ENCODE data around the gene ANXA10. TPM values are rescaled to one million over a fixed set of nuclear protein-coding genes. Genes with fewer than 3 reads are reported as not detected.

ANXA10 gene
- total and polyA plus RNA-seq, 2 of the 4 experiments (the other 2 are of a cell fraction) = 0.44 to 0.72 TPM

- in situ Hi-C loops (cut with MboI; ENCODE audit: low sequenced_read_pairs) = no loop called here
- H4K20me1 ChIP-seq (ENCODE audit: insufficient read depth, low read length) = no peaks in the 10 kb centered on the region
- peak; percentile 61 for DNase-seq
- no peaks in the 10 kb centered on the region for H3K79me1 ChIP-seq (ENCODE audit: low read depth in 1 of 2, low read length in 2 of 2)
- no peak overlapping the region for H3K18ac ChIP-seq (ENCODE audit: low read depth, low read length)
- H2AK5ac ChIP-seq (ENCODE audit: low read depth, low read length) = no peak overlapping the region
- H2BK20ac ChIP-seq (ENCODE audit: low read depth, low read length) = no peak overlapping the region
- H2BK120ac ChIP-seq (ENCODE audit: low read depth, low read length) = no peak overlapping the region
- BruUV-seq (replicated peaks) = no TSS peak
- H3K56ac ChIP-seq (ENCODE audit: extremely low read depth, insufficient read depth, low read length) = no peak overlapping the region
- no peak overlapping the region for H3K4me3 ChIP-seq (ENCODE audit: insufficient read depth, low read depth, low read length)
- TF ChIP-seq MAFK (IDR thresholded peaks at IDR 0.05; ENCODE audit: low read depth, low read length) = no peak
- no peaks in the 10 kb centered on the region; the same call in 1 of the 2 replicates for H3K4me1 ChIP-seq (ENCODE audit: control insufficient read depth, insufficient read depth, low read length)
- no peak overlapping the region for H3K23ac ChIP-seq (ENCODE audit: low read depth, low read length)
- H3K9me1 ChIP-seq (ENCODE audit: insufficient read depth, low read length) = no peaks in the 10 kb centered on the region
- H3K36me3 ChIP-seq (ENCODE audit: control insufficient read depth, insufficient read depth, low read length) = no peaks in the 10 kb centered on the region
- dilution Hi-C loops (cut with HindIII; ENCODE audit: low sequenced_read_pairs, unreplicated experiment) = no loop called here
- H3K4me2 ChIP-seq (ENCODE audit: low read depth, low read length) = no peak overlapping the region
- no peak overlapping the region for H4K5ac ChIP-seq (ENCODE audit: low read depth, low read length)
- WGBS, 2 experiments (ENCODE audit: extremely low coverage in 2 of 2, insufficient read length in 1 of 2) = no CpG with 5 or more reads among the region's 3 CpGs
- H3K27me3 ChIP-seq (ENCODE audit: control insufficient read depth, insufficient read depth, low read length) = no peaks in the 10 kb centered on the region
- H3K27ac ChIP-seq (ENCODE audit: insufficient read depth, low read length) = no peak overlapping the region
- H4K91ac ChIP-seq (ENCODE audit: insufficient read depth, low read depth, low read length) = no peak overlapping the region
- H3K14ac ChIP-seq (replicated peaks; ENCODE audit: low read depth, low read length) = no peak overlapping the region
- peak; percentile 65 for ATAC-seq (ENCODE audit: low read depth)
- H3K9ac ChIP-seq (ENCODE audit: low read depth, low read length) = no peak overlapping the region
- no peak overlapping the region for H2BK5ac ChIP-seq (ENCODE audit: low read depth, low read length, poor library complexity, severe bottlenecking)
- POLR2A ChIA-PET (ENCODE audit: unreplicated experiment) = no interaction called here
- CTCF ChIA-PET = no interaction called here
- no peak overlapping the region for H2AFZ ChIP-seq (replicated peaks; ENCODE audit: low read length, poor library complexity)
- intact Hi-C loops (cut with micrococcal nuclease) = no loop called here
- H3K4ac ChIP-seq (ENCODE audit: low read depth, low read length) = no peak overlapping the region
- H4K8ac ChIP-seq (ENCODE audit: low read depth in 2 of 2, low read length in 2 of 2) = no peak overlapping the region
- no peak overlapping the region for H2AK9ac ChIP-seq (replicated peaks; ENCODE audit: low read depth, low read length, poor library complexity)
- peaks cover 13% of the 10 kb centered on the region for H3K9me3 ChIP-seq (ENCODE audit: control insufficient read depth, insufficient read depth, low read length)
- no peak overlapping the region for H2BK15ac ChIP-seq (ENCODE audit: low read depth, low read length)
Measured at GRCh38 chr4:168200685-168201084, 108.3 kb downstream of the ANXA10 start.
